A172 (cell line): ENCODE results near the gene CDH22. TPM values are rescaled to one million over a fixed set of nuclear protein-coding genes. Genes with fewer than 3 reads are reported as not detected.

ENCODE experiments used
- DNase-seq: peaks from one replicate; pipeline ENCODE4 v3.0.0-alpha.2; 2015; ENCODE audit warnings: low spot score
- total RNA-seq: library from RNA; depleted of rRNA; stranded (reverse); fragments of >200 nt; shearing (Covaris generic); gene quantifications from 2 replicates; pipeline ENCODE4 v1.2.3, GENCODE V29; 2014

The CDH22 gene
- total RNA-seq, 1 experiment from 2014 or later = not detected

GRCh38 chr20:46195264-46196036, 112.8 kb downstream of the CDH22 start:
- peak; percentile 52 for DNase-seq

- no peak for DNase-seq
Measured at GRCh38 chr20:46194409-46194808, 113.9 kb downstream of the CDH22 start.

DNA sequence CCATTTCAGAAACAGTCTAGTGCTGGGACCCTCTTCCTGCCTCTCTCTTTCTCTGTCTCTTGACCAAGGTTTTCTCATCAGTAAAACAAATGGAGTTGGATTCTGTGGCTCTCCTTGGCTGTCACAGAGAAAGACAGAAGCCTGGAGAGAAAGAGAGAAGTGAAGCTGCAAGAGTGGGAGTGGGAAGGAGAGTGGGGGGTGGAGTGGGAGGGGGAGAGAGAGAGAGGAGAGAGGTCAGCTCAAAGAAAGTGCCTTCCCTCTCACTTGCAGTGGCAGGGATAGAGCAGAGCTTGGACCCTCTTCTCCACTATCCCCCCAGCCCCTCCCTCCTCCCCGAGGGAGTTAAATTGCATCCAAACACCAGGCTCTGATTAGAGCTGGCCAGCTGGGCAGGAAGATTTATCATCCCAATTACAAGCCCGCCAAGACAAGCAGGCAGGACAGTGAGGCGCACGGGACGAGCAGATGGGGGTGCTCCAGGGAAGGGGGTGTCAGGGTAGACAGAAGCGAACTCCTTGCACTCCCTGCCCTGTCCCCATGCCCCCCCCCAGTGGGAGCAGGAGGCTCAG, 115.8 kb downstream of the CDH22 start:
- no peak for DNase-seq

DNA sequence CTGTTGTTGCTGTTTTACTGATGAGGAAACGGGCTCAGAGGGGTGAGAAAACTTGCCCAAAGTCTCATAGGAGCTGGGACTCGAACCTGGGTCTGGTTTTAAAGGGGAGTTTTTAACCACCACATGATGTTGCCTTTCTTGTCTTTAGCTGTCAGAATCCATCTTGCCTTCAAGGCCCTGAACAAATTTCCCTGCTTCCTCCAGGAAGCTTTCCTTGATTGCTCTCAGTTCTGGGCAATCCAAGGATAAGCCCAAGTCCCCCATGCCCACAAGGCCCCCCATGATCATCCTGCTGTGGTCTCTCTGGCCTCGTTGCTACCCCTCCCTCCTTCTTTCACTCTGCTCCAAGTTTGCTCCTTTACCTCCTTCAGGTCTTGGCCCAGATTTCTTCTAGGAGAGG, 116.7 kb downstream of the CDH22 start:
- DNase-seq = no peak

DNA sequence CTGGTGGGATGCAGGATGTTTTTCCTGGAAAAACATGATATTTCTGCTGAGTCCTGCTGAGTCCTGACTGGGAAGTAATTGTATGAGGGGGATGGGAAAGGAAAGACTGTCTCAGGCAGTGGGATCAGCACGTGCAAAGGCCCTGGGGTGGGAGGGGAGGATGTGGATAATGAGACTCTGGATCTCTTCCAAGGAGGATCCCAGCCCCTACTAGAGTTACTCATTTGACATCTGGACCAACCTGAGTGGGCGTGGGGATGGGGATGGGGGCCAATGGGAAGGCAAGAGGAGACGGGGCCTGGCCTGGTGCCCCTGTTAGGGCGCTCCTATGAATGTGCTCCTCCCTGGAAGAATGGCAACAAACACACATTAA, 117.1 kb downstream of the CDH22 start:
- DNase-seq = no peak

- no peak for DNase-seq
Measured at GRCh38 chr20:46190478-46191167, 117.7 kb downstream of the CDH22 start.

DNA sequence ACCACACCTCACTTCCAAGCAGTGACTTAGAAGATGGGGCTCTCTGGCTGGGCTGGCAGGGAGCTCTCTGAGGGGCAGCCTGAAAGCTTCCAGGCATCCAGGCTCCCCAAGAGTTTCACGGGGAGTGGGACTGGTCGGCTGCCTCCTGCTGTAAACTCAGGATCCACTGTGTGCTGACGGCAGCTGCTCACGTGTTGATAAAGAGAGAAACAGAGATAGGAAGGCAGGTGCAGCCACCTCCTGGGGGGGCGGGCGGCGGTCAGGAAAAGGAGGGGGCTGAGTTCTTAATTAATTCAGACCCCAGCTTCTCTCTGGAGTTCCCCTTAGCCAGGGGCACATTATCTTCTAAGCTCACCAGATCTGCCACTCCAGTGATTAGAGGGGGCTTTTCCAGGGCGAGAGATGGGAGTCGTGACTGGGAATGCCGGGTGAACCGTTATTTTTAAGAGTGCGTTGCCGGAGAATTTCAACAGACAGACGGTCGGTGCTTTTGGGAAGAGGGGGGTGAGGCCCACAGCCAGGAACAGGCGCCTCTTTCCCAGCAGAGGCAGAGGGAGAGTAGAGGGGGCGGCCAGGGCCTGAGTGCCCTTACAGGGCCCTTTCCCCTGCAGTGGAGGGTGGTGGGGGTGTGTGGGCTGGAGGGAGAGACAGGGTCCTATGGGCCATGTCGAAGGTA, 119.3 kb downstream of the CDH22 start:
- DNase-seq = no peak

DNA sequence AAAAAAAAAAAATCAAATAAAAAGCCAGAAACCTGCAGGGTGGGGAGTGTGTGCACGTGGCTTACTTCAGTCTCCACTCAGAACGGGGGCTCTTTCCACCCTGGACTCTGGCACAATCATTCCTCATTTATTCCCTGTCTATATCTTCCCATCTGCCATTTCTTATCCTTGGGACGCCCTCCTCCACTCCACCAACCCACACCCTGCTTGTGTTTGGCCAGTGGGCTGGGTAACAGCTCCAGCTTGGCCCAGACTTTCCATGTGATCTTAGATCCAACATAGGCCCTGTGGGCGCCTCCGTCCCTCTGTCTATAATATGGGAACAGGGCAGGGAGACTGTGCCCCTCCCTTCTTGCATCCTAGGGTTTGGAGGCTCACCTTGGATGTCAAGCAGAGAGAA, 122.1 kb downstream of the CDH22 start:
- DNase-seq = no peak

DNA sequence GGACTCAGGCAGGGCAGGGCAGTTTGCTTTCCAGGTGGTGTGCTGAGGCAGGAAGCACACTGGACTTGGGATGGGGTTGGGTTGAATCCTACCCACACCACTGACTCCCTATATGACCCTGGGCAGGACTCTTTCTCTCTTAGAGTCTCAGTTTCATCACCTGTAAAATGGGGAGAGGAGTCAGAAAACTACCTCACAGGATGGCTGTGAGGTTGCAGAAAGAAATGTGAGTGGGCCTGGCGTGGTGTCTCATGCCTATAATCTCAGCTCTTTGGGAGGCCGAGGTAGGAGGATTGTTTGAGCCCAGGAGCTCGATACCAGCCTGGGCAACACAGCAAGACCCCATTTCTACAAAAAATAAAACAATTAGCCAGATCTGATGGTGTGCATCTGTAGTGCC, 122.9 kb downstream of the CDH22 start:
- DNase-seq = no peak

DNA sequence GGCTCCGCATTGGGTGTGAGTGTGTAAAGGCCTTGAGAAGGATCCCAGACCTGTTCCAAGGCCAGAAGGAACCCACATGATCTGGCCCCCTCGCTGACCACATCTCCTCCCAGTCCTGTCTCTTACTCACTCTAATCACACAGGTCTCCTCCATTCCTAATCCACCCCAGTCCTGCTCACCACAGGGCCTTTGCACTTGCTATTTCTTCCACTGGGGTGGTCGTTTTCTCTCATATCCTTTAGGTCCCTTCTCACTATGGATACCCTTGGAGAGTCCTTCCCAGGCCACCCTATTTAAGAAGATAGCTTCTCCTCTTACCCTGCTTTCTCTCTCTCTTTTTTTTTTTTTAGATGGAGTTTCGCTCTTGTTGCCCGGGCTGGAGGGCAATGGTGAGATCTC, 124.5 kb downstream of the CDH22 start:
- DNase-seq = no peak

- DNase-seq = no peak
Measured at GRCh38 chr20:46182276-46183200, 125.8 kb downstream of the CDH22 start.

DNA sequence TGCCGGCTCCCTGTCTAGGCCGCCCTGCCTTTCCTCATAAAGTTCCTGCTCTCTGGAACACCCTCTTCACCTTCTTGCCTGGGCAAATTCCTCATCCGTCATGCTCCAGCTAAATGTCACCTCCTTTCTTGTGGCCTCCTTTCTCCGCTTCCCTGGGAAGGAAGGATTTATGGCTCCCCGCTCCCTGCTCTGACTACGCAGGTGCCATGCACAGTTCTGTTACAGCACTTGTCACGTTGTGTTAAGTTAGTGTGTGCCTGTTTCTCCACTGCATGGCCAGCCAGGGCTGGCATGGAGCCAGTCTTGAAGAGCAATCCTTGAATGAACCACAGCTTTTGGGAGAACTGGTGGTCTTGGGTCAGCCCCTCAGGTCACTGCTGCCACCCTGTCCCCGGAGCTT, 128.4 kb downstream of the CDH22 start:
- DNase-seq = no peak

GRCh38 chr20:46178891-46179290, 129.4 kb downstream of the CDH22 start:
- DNase-seq = no peak

- no peak for DNase-seq
Measured at GRCh38 chr20:46177768-46178167, 130.5 kb downstream of the CDH22 start.

GRCh38 chr20:46176739-46177378, 131.4 kb downstream of the CDH22 start:
- DNase-seq = no peak

DNA sequence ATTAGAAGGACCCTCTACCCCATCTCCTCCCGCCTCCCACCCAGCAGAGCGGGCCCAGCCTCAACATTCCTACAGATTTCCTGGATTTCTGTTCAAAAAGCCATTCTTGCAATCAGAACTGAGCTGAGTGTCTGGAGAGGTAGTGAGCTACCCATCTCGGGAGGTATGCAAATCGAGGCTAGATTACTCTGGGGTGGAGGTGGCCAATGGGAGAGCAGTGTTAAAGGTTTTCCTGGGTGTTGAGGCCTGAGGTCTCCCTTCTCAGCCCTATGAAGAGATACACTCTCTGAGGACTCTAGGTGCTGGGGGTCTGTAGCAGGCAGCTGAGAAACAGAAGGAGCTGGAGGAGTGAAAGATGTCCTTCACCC, 133.2 kb downstream of the CDH22 start:
- DNase-seq = no peak

DNA sequence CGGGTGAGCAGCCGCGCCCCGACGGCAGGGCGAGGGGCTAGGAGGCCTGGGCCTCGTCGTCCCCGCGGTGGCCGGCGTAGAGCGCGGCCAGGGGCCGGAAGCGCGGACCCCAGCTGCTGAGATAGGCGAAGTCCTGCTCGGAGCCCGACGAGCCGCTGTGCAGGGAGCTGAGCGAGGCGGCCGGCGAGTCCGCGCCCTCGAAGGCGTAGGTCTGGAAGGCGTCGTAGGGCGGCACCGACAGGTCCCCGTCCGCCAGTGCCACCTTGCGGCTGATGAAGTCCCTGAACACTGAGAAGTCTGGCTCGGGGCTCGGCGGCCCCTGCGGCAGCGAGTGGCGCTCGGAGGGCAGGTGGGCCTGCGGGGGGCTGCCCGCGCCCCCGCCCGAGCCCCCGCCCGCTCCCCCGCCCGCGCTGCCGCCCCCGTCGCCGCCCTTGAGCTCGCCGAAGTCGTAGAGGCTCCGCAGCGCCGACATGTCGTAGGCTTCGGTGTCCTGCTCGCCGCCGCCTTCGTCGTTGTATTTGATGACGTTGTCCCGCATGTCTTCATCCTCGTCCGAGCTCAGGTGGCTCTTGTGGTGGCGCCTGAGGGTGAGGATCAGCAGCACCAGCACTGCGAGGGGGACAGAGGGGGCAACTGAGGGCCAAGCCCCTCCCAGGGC, 133.7 kb downstream of the CDH22 start:
- DNase-seq = no peak

GRCh38 chr20:46173652-46174468, 134.4 kb downstream of the CDH22 start:
- no peak for DNase-seq

DNA sequence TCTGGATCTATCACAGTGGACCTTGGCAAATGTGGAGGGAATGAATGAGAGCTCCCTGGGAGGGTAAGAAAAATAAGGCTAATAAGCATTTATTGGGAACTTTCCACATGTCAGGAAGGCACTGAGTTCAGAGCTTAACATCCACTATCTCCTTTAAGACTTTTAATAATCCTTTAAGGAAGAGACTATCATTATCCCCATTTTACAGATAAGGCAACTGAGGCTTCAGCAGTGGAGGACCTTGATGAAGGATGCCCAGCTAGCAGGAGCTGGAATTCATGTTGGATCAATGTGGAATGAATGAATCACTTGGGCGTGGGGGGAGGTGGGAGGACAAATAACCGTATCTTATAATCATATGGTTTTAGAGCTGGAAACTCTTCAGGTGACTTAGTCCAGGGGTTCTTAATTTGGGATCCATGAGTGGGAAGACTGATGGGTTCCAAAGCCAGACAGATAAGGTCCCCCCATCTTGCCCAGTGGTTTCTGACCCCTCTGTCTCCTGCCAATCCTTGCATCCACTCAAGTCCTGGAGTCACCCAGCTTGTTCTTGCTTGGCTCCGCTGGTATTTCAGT, 135.2 kb downstream of the CDH22 start:
- DNase-seq = no peak
